ENCODE measurements around the gene ILDR1. TPM values are rescaled to one million over a fixed set of nuclear protein-coding genes. Genes with fewer than 3 reads are reported as not detected.

Gene ILDR1
- total and polyA plus RNA-seq, 2 experiments from 2014 or later: 0.66 to 0.97 TPM

DNA sequence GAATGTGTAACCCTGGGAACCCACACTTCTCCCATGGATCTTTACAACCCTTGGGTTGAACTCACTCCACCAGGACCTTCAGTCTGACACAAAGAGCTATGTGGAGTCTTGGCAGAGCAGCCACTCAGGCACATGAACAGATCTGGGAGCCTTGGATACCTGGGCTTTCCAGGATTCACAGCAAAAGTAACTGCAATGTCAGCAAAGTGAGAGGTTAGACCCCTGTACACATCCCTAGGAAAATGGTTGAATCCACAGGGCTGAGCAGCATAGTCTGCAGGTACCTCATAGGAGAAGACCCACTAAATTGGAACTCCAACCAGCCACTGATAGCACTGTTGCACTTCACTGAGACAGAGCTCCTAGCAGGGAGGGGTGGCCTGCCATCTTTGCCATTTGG, 59.6 kb downstream of the ILDR1 start:
- Histone ChIP-seq H3K4me2 (no peak overlapping the region), H3K4me1 (ENCODE audit: insufficient read depth) (peaks cover 5% of the 10 kb centered on the region; the same call in 1 of the 2 replicates), H4K20me1 (replicated peaks; ENCODE audit: insufficient read depth) (no peaks in the 10 kb centered on the region), H3K36me3 (ENCODE audit: insufficient read depth) (no peaks in the 10 kb centered on the region; the same call in 1 of the 2 replicates), H3K9me2 (ENCODE audit: insufficient read depth) (no peaks in the 10 kb centered on the region), H3K27me3 (ENCODE audit: insufficient read depth) (no peaks in the 10 kb centered on the region), H2AFZ (no peak overlapping the region), H3K27ac (ENCODE audit: low read depth) (no peak overlapping the region), H3K79me2 (replicated peaks; ENCODE audit: insufficient read depth) (no peaks in the 10 kb centered on the region), H3K4me3 (no peak overlapping the region), H3F3A (replicated peaks; ENCODE audit: low read depth) (no peaks in the 10 kb centered on the region)
- no peak for ATAC-seq
- Mint-ChIP-seq H3K27ac (no peak overlapping the region), H3K9me3 (peaks cover 3% of the 10 kb centered on the region; the same call in 2 of the 3 replicates), H3K27me3 (ENCODE audit: insufficient read depth, low read depth, poor library complexity) (peaks cover 6% of the 10 kb centered on the region), H3K4me1 (peaks cover 16% of the 10 kb centered on the region), H3K4me3 (no peak overlapping the region), H3K36me3 (ENCODE audit: low read depth) (no peaks in the 10 kb centered on the region)
- DNase-seq (ENCODE audit: low spot score): no peak
- TF ChIP-seq JUNB (IDR thresholded peaks at IDR 0.05; ENCODE audit: unreplicated experiment) (no peak), ZNF114 (CRISPR knock-in tag; IDR thresholded peaks at IDR 0.05) (no peak), EZH2 (IDR thresholded peaks at IDR 0.05; ENCODE audit: low read depth, unreplicated experiment) (no peak)
- TF ChIP-seq, protein P1, sequence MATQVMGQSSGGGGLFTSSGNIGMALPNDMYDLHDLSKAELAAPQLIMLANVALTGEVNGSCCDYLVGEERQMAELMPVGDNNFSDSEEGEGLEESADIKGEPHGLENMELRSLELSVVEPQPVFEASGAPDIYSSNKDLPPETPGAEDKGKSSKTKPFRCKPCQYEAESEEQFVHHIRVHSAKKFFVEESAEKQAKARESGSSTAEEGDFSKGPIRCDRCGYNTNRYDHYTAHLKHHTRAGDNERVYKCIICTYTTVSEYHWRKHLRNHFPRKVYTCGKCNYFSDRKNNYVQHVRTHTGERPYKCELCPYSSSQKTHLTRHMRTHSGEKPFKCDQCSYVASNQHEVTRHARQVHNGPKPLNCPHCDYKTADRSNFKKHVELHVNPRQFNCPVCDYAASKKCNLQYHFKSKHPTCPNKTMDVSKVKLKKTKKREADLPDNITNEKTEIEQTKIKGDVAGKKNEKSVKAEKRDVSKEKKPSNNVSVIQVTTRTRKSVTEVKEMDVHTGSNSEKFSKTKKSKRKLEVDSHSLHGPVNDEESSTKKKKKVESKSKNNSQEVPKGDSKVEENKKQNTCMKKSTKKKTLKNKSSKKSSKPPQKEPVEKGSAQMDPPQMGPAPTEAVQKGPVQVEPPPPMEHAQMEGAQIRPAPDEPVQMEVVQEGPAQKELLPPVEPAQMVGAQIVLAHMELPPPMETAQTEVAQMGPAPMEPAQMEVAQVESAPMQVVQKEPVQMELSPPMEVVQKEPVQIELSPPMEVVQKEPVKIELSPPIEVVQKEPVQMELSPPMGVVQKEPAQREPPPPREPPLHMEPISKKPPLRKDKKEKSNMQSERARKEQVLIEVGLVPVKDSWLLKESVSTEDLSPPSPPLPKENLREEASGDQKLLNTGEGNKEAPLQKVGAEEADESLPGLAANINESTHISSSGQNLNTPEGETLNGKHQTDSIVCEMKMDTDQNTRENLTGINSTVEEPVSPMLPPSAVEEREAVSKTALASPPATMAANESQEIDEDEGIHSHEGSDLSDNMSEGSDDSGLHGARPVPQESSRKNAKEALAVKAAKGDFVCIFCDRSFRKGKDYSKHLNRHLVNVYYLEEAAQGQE (IDR thresholded peaks at IDR 0.05; ENCODE audit: unreplicated experiment): no peak
- TF ChIP-seq, protein P2, sequence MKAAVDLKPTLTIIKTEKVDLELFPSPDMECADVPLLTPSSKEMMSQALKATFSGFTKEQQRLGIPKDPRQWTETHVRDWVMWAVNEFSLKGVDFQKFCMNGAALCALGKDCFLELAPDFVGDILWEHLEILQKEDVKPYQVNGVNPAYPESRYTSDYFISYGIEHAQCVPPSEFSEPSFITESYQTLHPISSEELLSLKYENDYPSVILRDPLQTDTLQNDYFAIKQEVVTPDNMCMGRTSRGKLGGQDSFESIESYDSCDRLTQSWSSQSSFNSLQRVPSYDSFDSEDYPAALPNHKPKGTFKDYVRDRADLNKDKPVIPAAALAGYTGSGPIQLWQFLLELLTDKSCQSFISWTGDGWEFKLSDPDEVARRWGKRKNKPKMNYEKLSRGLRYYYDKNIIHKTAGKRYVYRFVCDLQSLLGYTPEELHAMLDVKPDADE (IDR thresholded peaks at IDR 0.05): no peak

GRCh38 chr3:121961283-121961682, 60.8 kb downstream of the ILDR1 start:
- no peak for ATAC-seq
- Histone ChIP-seq H3K36me3 (ENCODE audit: insufficient read depth) (no peaks in the 10 kb centered on the region; the same call in 1 of the 2 replicates), H3K27ac (ENCODE audit: low read depth) (no peak overlapping the region), H4K20me1 (replicated peaks; ENCODE audit: insufficient read depth) (no peaks in the 10 kb centered on the region), H2AFZ (no peak overlapping the region), H3K9me2 (ENCODE audit: insufficient read depth) (no peaks in the 10 kb centered on the region), H3K4me3 (no peak overlapping the region), H3F3A (replicated peaks; ENCODE audit: low read depth) (no peaks in the 10 kb centered on the region), H3K4me1 (ENCODE audit: insufficient read depth) (peaks cover 10% of the 10 kb centered on the region), H3K27me3 (ENCODE audit: insufficient read depth) (no peaks in the 10 kb centered on the region), H3K79me2 (replicated peaks; ENCODE audit: insufficient read depth) (no peaks in the 10 kb centered on the region), H3K4me2 (no peak overlapping the region)
- H3K27ac Mint-ChIP-seq: no peak overlapping the region
- H3K9me3 Mint-ChIP-seq: peaks cover 3% of the 10 kb centered on the region; the same call in 2 of the 3 replicates
- no peak overlapping the region for H3K4me3 Mint-ChIP-seq
- peaks cover 6% of the 10 kb centered on the region for H3K27me3 Mint-ChIP-seq (ENCODE audit: insufficient read depth, low read depth, poor library complexity)
- H3K4me1 Mint-ChIP-seq: peaks cover 23% of the 10 kb centered on the region
- H3K36me3 Mint-ChIP-seq (ENCODE audit: low read depth): no peaks in the 10 kb centered on the region
- DNase-seq (ENCODE audit: low spot score): no peak
- TF ChIP-seq NANOG (IDR thresholded peaks at IDR 0.05; ENCODE audit: borderline replicate concordance): no peak
- no peak for TF ChIP-seq EZH2phosphoT487 (IDR thresholded peaks at IDR 0.05; ENCODE audit: unreplicated experiment)
- no peak for TF ChIP-seq STAT1 (IDR thresholded peaks at IDR 0.05; ENCODE audit: unreplicated experiment)
- no peak for TF ChIP-seq EZH2 (IDR thresholded peaks at IDR 0.05; ENCODE audit: low read depth, unreplicated experiment)
- TF ChIP-seq, protein P3, sequence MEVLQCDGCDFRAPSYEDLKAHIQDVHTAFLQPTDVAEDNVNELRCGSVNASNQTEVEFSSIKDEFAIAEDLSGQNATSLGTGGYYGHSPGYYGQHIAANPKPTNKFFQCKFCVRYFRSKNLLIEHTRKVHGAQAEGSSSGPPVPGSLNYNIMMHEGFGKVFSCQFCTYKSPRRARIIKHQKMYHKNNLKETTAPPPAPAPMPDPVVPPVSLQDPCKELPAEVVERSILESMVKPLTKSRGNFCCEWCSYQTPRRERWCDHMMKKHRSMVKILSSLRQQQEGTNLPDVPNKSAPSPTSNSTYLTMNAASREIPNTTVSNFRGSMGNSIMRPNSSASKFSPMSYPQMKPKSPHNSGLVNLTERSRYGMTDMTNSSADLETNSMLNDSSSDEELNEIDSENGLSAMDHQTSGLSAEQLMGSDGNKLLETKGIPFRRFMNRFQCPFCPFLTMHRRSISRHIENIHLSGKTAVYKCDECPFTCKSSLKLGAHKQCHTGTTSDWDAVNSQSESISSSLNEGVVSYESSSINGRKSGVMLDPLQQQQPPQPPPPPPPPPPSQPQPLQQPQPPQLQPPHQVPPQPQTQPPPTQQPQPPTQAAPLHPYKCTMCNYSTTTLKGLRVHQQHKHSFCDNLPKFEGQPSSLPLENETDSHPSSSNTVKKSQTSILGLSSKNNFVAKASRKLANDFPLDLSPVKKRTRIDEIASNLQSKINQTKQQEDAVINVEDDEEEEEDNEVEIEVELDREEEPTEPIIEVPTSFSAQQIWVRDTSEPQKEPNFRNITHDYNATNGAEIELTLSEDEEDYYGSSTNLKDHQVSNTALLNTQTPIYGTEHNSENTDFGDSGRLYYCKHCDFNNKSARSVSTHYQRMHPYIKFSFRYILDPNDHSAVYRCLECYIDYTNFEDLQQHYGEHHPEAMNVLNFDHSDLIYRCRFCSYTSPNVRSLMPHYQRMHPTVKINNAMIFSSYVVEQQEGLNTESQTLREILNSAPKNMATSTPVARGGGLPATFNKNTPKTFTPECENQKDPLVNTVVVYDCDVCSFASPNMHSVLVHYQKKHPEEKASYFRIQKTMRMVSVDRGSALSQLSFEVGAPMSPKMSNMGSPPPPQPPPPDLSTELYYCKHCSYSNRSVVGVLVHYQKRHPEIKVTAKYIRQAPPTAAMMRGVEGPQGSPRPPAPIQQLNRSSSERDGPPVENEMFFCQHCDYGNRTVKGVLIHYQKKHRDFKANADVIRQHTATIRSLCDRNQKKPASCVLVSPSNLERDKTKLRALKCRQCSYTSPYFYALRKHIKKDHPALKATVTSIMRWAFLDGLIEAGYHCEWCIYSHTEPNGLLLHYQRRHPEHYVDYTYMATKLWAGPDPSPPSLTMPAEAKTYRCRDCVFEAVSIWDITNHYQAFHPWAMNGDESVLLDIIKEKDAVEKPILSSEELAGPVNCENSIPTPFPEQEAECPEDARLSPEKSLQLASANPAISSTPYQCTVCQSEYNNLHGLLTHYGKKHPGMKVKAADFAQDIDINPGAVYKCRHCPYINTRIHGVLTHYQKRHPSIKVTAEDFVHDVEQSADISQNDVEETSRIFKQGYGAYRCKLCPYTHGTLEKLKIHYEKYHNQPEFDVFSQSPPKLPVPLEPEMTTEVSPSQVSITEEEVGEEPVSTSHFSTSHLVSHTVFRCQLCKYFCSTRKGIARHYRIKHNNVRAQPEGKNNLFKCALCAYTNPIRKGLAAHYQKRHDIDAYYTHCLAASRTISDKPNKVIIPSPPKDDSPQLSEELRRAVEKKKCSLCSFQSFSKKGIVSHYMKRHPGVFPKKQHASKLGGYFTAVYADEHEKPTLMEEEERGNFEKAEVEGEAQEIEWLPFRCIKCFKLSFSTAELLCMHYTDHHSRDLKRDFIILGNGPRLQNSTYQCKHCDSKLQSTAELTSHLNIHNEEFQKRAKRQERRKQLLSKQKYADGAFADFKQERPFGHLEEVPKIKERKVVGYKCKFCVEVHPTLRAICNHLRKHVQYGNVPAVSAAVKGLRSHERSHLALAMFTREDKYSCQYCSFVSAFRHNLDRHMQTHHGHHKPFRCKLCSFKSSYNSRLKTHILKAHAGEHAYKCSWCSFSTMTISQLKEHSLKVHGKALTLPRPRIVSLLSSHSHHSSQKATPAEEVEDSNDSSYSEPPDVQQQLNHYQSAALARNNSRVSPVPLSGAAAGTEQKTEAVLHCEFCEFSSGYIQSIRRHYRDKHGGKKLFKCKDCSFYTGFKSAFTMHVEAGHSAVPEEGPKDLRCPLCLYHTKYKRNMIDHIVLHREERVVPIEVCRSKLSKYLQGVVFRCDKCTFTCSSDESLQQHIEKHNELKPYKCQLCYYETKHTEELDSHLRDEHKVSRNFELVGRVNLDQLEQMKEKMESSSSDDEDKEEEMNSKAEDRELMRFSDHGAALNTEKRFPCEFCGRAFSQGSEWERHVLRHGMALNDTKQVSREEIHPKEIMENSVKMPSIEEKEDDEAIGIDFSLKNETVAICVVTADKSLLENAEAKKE (CRISPR knock-in tag; IDR thresholded peaks at IDR 0.05): no peak
- TF ChIP-seq, protein P2 (IDR thresholded peaks at IDR 0.05): no peak
- TF ChIP-seq CREB1 (CRISPR knock-in tag; IDR thresholded peaks at IDR 0.05; ENCODE audit: low read depth): no peak
